T-helper 2 cell treated with Interferon-gamma antibody and Interleukin-4, amounts not matched to agents 100 ng/mL and 5 ng/mL, for 36 hours (primary cell): Measurements from ENCODE around the gene IQCE. TPM values are rescaled to one million over a fixed set of nuclear protein-coding genes. Genes with fewer than 3 reads are reported as not detected.
"Not testable (repeated sequence)": the region's sequence is repeated elsewhere in the genome, so short reads cannot be mapped to it uniquely, and the experiment has no call there.

Experiments
- intact Hi-C: fragments of 100-400 bp; cut with micrococcal nuclease; formaldehyde crosslinking; loops from one replicate; pipeline ENCODE4 v1.15.1; 2023
- total RNA-seq: library from RNA; stranded (reverse); gene quantifications from 2 replicates; pipeline ENCODE4 v1.2.3, GENCODE V29; 2022

IQCE gene
- total RNA-seq, 1 donor from 2014 or later: 12.2 TPM

GRCh38 chr7:2596464-2597272 lies 37.9 kb downstream of the IQCE start:
- intact Hi-C loops: no loop called here

GRCh38 chr7:2597273-2597640 lies 38.5 kb downstream of the IQCE start:
- intact Hi-C loops: no loop called here

GRCh38 chr7:2598154-2598823 lies 39.5 kb downstream of the IQCE start:
- intact Hi-C loops: no loop called here

GRCh38 chr7:2601065-2601464 lies 42.3 kb downstream of the IQCE start:
- intact Hi-C loops: no loop called here

GRCh38 chr7:2601907-2602306 lies 43.1 kb downstream of the IQCE start:
- intact Hi-C loops: no loop called here

- intact Hi-C loops: no loop called here
These were observed 43.7 kb downstream of the IQCE start for GRCh38 chr7:2602406-2603043.

GRCh38 chr7:2603044-2603965 lies 44.5 kb downstream of the IQCE start:
- intact Hi-C loops: no loop called here

GRCh38 chr7:2604608-2605174 lies 45.9 kb downstream of the IQCE start:
- intact Hi-C loops: no loop called here

- intact Hi-C loops: no loop called here
These were observed 47.1 kb downstream of the IQCE start for GRCh38 chr7:2605608-2606538.

- intact Hi-C loops: no loop called here
These were observed 47.8 kb downstream of the IQCE start for GRCh38 chr7:2606539-2606936.

GRCh38 chr7:2607122-2607922 lies 48.5 kb downstream of the IQCE start:
- intact Hi-C loops: no loop called here

GRCh38 chr7:2607923-2608904 lies 49.4 kb downstream of the IQCE start:
- intact Hi-C loops: no loop called here

- intact Hi-C loops: no loop called here
These were observed 50.2 kb downstream of the IQCE start for GRCh38 chr7:2608921-2609411.

- intact Hi-C loops: not testable (repeated sequence)
These were observed 50.9 kb downstream of the IQCE start for GRCh38 chr7:2609646-2610045.

- intact Hi-C loops: no loop called here
These were observed 51.7 kb downstream of the IQCE start for GRCh38 chr7:2610466-2610865.

GRCh38 chr7:2610898-2611297 lies 52.1 kb downstream of the IQCE start:
- intact Hi-C loops: no loop called here

- intact Hi-C loops: no loop called here
These were observed 52.6 kb downstream of the IQCE start for GRCh38 chr7:2611401-2611800.

- intact Hi-C loops: no loop called here
These were observed 53.1 kb downstream of the IQCE start for GRCh38 chr7:2611922-2612321.
